HCT116 (cell line): ENCODE data around the gene CATSPERD. TPM values are rescaled to one million over a fixed set of nuclear protein-coding genes. Genes with fewer than 3 reads are reported as not detected.

Experiments used
- ATAC-seq: fragments of 200-7000 bp; cut with Tn5 transposase; 2 replicates; pipeline ENCODE4 v1.9.1; 2020; ENCODE audit warnings: mild to moderate bottlenecking, moderate library complexity
- BruUV-seq: library from RNA; stranded (reverse); fragments of 400-500 nt; replicated peaks from 2 replicates; lab custom pipeline; 2021; lab: Mats Ljungman, UMichigan
- CTCF ChIA-PET: fragments of 300-600 bp; sonication (Branson Sonifier 250); formaldehyde crosslinking; loops from one replicate; lab custom pipeline; 2021; ENCODE audit warnings: antibody characterized with exemption; lab: Charles Lee
- POLR2A ChIA-PET: fragments of 300-600, 350-600 bp; sonication (Branson Sonifier 250); formaldehyde crosslinking; loops from one replicate; lab custom pipeline; 2021; ENCODE audit warnings: antibody characterized with exemption; lab: Charles Lee
- RAD21 ChIA-PET, 2 experiments: fragments of 300-600 bp; sonication (Branson Sonifier 250); formaldehyde crosslinking; loops; one replicate each; lab custom pipeline; 2023; ENCODE audit warnings: low total read pairs in 2 of 2; ENCODE audit not compliant: uncharacterized antibody in 2 of 2, unreplicated experiment in 2 of 2, low non-redundant PET in 1 of 2; lab: Charles Lee
- DNase-seq: peaks from one replicate; pipeline ENCODE4 v3.0.0-alpha.2; 2010; ENCODE audit warnings: low read depth, low spot score
- H2AFZ ChIP-seq: fragments of 200-600 bp; shearing (Covaris generic), sonication (generic); 2 replicates; pipeline ENCODE4 v1.6.1; 2017; ENCODE audit warnings: low read depth, mixed run types, mixed read lengths, antibody characterized with exemption, low read length; ENCODE audit not compliant: poor library complexity, severe bottlenecking
- H3K27ac ChIP-seq: 2 replicates; pipeline ENCODE4 v1.5.1; 2012; ENCODE audit warnings: low read depth, low read length
- H3K27me3 ChIP-seq: fragments of 200-600 bp; sonication (generic); 2 replicates; pipeline ENCODE4 v1.6.1; 2016; ENCODE audit warnings: mixed run types, low read length, mixed read lengths; ENCODE audit not compliant: insufficient read depth
- H3K36me3 ChIP-seq, 2 experiments: fragments of 200-500 bp in 1 of 2; fragments of 200-600 bp in 1 of 2; sonication (Bioruptor generic) in 1 of 2; sonication (generic) in 1 of 2; 2 replicates each; pipeline versions ENCODE4 v1.5.1 to v1.6.1; 2014 to 2016; ENCODE audit warnings: low read length in 2 of 2, inconsistent platforms in 1 of 2, mixed read lengths in 1 of 2, mixed run types in 1 of 2; ENCODE audit not compliant: insufficient read depth in 2 of 2, control insufficient read depth in 1 of 2
- H3K4me1 ChIP-seq, 2 experiments: fragments of 200-600 bp in 1 of 2; sonication (generic) in 1 of 2; 2 replicates each; pipeline versions ENCODE4 v1.5.1 to v1.6.1; 2012 to 2017; ENCODE audit warnings: low read length in 2 of 2, inconsistent platforms in 1 of 2, mild to moderate bottlenecking in 1 of 2, mixed read lengths in 1 of 2, mixed run types in 1 of 2, moderate library complexity in 1 of 2; ENCODE audit not compliant: insufficient read depth in 2 of 2, control insufficient read depth in 1 of 2
- H3K4me2 ChIP-seq: fragments of 200-600 bp; sonication (generic); 2 replicates; pipeline ENCODE4 v1.6.1; 2017; ENCODE audit warnings: mixed run types, low read length, mixed read lengths
- H3K4me3 ChIP-seq, 2 experiments: fragments of 200-600 bp in 1 of 2; sonication (generic) in 1 of 2; replicated peaks in 1 of 2; 2 replicates each; pipeline ENCODE4 v1.5.1; 2011 to 2016; ENCODE audit warnings: low read length in 2 of 2, control low read depth in 1 of 2, low read depth in 1 of 2, mild to moderate bottlenecking in 1 of 2, mixed read lengths in 1 of 2, mixed run types in 1 of 2
- H3K79me2 ChIP-seq: fragments of 200-600 bp; sonication (generic); 2 replicates; pipeline ENCODE4 v1.6.1; 2017; ENCODE audit warnings: mild to moderate bottlenecking, mixed run types, low read length, moderate library complexity, mixed read lengths; ENCODE audit not compliant: insufficient read depth
- H3K9ac ChIP-seq: fragments of 200-600 bp; sonication (generic); 2 replicates; pipeline ENCODE4 v1.6.1; 2016; ENCODE audit warnings: low read length, mixed read lengths
- H3K9me2 ChIP-seq: fragments of 200-600 bp; sonication (generic), shearing (Covaris generic); 2 replicates; pipeline ENCODE4 v1.6.1; 2017; ENCODE audit warnings: mixed run types, mild to moderate bottlenecking, moderate library complexity; ENCODE audit not compliant: insufficient read depth
- H3K9me3 ChIP-seq, 2 experiments: fragments of 200-500 bp in 1 of 2; fragments of 200-600 bp in 1 of 2; sonication (Bioruptor generic) in 1 of 2; sonication (generic) in 1 of 2; 2 replicates each; pipeline ENCODE4 v1.6.1; 2014 to 2017; ENCODE audit warnings: low read length in 2 of 2, mixed read lengths in 2 of 2, inconsistent platforms in 1 of 2, low read depth in 1 of 2, mild to moderate bottlenecking in 1 of 2, mixed run types in 1 of 2, moderate library complexity in 1 of 2; ENCODE audit not compliant: control insufficient read depth in 1 of 2, insufficient read depth in 1 of 2
- H4K20me1 ChIP-seq: fragments of 200-600 bp; sonication (generic), shearing (Covaris generic); 2 replicates; pipeline ENCODE4 v1.6.1; 2017; ENCODE audit warnings: mixed run types, mild to moderate bottlenecking, moderate library complexity; ENCODE audit not compliant: insufficient read depth
- ATF3 ChIP-seq: IDR thresholded peaks from 2 replicates; pipeline ENCODE4 v1.6.1; 2012
- CBX3 ChIP-seq: IDR thresholded peaks from 2 replicates; pipeline ENCODE4 v1.6.1; 2012; ENCODE audit warnings: low read depth
- CTCF ChIP-seq, 3 experiments: fragments of 200-600 bp in 1 of 3; sonication (generic) in 1 of 3; IDR thresholded peaks in 2 of 3; conservative IDR thresholded peaks in 1 of 3; 2 replicates each; pipeline ENCODE4 v1.5.1; 2012 to 2017; ENCODE audit warnings: low read depth in 2 of 3, low read length in 2 of 3, antibody characterized with exemption in 1 of 3, borderline replicate concordance in 1 of 3, control low read depth in 1 of 3, mild to moderate bottlenecking in 1 of 3, mixed read lengths in 1 of 3, mixed run types in 1 of 3, moderate library complexity in 1 of 3; ENCODE audit not compliant: insufficient read depth in 1 of 3
- EZH2phosphoT487 ChIP-seq: fragments of 200-600 bp; IDR thresholded peaks from 2 replicates; pipeline ENCODE4 v1.6.1; 2018; ENCODE audit warnings: antibody characterized with exemption, borderline replicate concordance
- MAX ChIP-seq: IDR thresholded peaks from 2 replicates; pipeline ENCODE4 v1.6.1; 2012
- POLR2A ChIP-seq: IDR thresholded peaks from 2 replicates; pipeline ENCODE4 v1.7.0; 2011; ENCODE audit warnings: borderline replicate concordance; ENCODE audit not compliant: insufficient read depth, insufficient read length; ENCODE audit errors: extremely low read depth
- POLR2AphosphoS5 ChIP-seq: IDR thresholded peaks from 2 replicates; pipeline ENCODE4 v1.6.1; 2011; ENCODE audit warnings: mild to moderate bottlenecking, low read depth, low read length, moderate library complexity
- RAD21 ChIP-seq: IDR thresholded peaks from 2 replicates; pipeline ENCODE4 v1.6.1; 2012; ENCODE audit warnings: low read depth, mild to moderate bottlenecking
- SIN3A ChIP-seq: IDR thresholded peaks from 2 replicates; pipeline ENCODE4 v1.6.1; 2012; ENCODE audit warnings: low read depth
- SRF ChIP-seq: IDR thresholded peaks from 2 replicates; pipeline ENCODE4 v1.6.1; 2012; ENCODE audit warnings: low read depth
- TCF7L2 ChIP-seq: IDR thresholded peaks from 2 replicates; pipeline ENCODE4 v1.7.0; 2011; ENCODE audit warnings: borderline replicate concordance, inconsistent platforms; ENCODE audit not compliant: insufficient read depth, insufficient read length; ENCODE audit errors: extremely low read depth
- YY1 ChIP-seq: IDR thresholded peaks from 2 replicates; pipeline ENCODE4 v1.6.1; 2011; ENCODE audit warnings: low read length, low read depth, moderate library complexity, mild to moderate bottlenecking; ENCODE audit not compliant: insufficient replicate concordance; ENCODE audit errors: extremely low read depth
- ZBTB33 ChIP-seq: IDR thresholded peaks from 2 replicates; pipeline ENCODE4 v1.6.1; 2011; ENCODE audit warnings: mild to moderate bottlenecking, low read length, moderate library complexity; ENCODE audit not compliant: insufficient replicate concordance; ENCODE audit errors: extremely low read depth
- intact Hi-C: fragments of 100-400 bp; cut with micrococcal nuclease; formaldehyde crosslinking; loops from 2 replicates; pipeline ENCODE4 v1.10.0; 2022
- total RNA-seq: library from RNA; stranded (reverse); gene quantifications from one replicate; pipeline ENCODE4 v1.2.1, GENCODE V29; 2021; ENCODE audit not compliant: unreplicated experiment

The CATSPERD gene
- total RNA-seq, 1 experiment from 2014 or later = not detected

- DNase-seq = no peak
- no peak for TF ChIP-seq CTCF (IDR thresholded peaks at IDR 0.05 in 2 of 3, conservative IDR thresholded peaks at IDR 0.05 in 1 of 3; ENCODE audit: borderline replicate concordance in 1 of 3, insufficient read depth in 1 of 3, low read depth in 2 of 3, low read length in 2 of 3)
- no peak for TF ChIP-seq SIN3A
- no peak for TF ChIP-seq POLR2A
- TF ChIP-seq ZBTB33 = no peak
- no peak for TF ChIP-seq CBX3
- TF ChIP-seq RAD21 = no peak
- TF ChIP-seq POLR2AphosphoS5 = no peak
- TF ChIP-seq EZH2phosphoT487 = no peak
- TF ChIP-seq TCF7L2 = no peak
- TF ChIP-seq ATF3 = no peak
- TF ChIP-seq SRF = no peak
- no peak for TF ChIP-seq YY1
- no peak for TF ChIP-seq MAX
- BruUV-seq = no TSS peak
- ChIA-PET CTCF (no interaction called here), POLR2A (no interaction called here), RAD21 (no interaction called here)
- H2AFZ ChIP-seq = no peak overlapping the region
- no peaks in the 10 kb centered on the region for H3K9me2 ChIP-seq
- H3K36me3 ChIP-seq = peaks cover 20 to 63% of the 10 kb centered on the region in 2 experiments; a peak in 3 of 4 replicates
- H3K27me3 ChIP-seq = no peaks in the 10 kb centered on the region
- peaks cover 47% of the 10 kb centered on the region for H3K79me2 ChIP-seq
- H3K4me1 ChIP-seq = peaks cover 4 to 20% of the 10 kb centered on the region in 2 experiments; a peak in 2 of 4 replicates
- peaks cover 17% of the 10 kb centered on the region; the same call in 1 of the 2 replicates for H4K20me1 ChIP-seq
- no peak overlapping the region for H3K4me2 ChIP-seq
- H3K9ac ChIP-seq = no peak overlapping the region
- intact Hi-C loops = no loop called here
- peak overlapping the region; percentile 31; the same call in 1 of the 2 replicates for H3K27ac ChIP-seq
- ATAC-seq = no peak
- H3K4me3 ChIP-seq = no peak overlapping the region
- no peaks in the 10 kb centered on the region for H3K9me3 ChIP-seq
These were observed 24.0 kb upstream of the CATSPERD start for GRCh38 chr19:5696196-5697021.
